AG08396 (cell line): ENCODE measurements around the gene RERE.
"Not testable (repeated sequence)": the region's sequence is repeated elsewhere in the genome, so short reads cannot be mapped to it uniquely, and the experiment has no call there.

Source experiments
- DNase-seq: peaks from one replicate; pipeline ENCODE4 v3.0.0; 2012; ENCODE audit warnings: low spot score, mixed read lengths

The RERE gene

DNA sequence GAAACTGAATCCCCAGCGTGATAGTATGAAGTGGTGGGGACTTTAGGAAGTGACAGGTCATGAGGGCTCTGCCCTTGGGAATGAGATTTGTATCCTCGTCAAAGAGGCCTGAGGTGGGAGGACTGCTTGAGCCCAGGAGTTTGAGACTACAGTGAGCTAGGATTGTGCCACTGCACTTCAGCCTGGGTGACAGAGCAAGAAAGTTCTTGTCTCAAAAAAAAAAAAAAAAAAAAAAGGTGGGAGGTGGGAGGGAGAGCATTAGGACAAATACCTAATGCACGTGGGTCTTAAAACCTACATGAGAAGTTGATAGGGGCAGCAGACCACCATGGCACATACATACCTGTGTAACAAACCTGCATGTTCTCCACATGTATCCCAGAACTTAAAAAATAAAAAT lies 24.0 kb upstream of the RERE start:
- DNase-seq: no peak

DNA sequence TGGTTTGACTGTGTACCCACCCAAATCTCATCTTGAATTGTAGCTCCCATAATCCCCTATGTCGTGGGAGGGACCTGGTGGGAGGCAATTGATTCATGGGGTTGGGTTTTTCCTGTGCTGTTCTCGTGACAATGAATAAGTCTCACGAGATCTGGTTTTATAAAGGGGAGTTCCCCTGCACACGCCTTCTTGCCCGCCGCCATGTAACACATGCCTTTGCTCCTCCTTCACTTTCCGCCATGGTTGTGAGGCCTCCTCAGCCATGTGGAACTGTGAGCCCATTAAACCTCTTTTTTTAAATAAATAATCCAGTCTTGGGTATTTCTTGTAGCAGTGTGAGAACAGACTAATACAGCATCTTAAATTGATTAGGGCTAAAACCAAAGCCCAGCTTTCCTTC lies 22.6 kb upstream of the RERE start:
- no peak for DNase-seq

DNA sequence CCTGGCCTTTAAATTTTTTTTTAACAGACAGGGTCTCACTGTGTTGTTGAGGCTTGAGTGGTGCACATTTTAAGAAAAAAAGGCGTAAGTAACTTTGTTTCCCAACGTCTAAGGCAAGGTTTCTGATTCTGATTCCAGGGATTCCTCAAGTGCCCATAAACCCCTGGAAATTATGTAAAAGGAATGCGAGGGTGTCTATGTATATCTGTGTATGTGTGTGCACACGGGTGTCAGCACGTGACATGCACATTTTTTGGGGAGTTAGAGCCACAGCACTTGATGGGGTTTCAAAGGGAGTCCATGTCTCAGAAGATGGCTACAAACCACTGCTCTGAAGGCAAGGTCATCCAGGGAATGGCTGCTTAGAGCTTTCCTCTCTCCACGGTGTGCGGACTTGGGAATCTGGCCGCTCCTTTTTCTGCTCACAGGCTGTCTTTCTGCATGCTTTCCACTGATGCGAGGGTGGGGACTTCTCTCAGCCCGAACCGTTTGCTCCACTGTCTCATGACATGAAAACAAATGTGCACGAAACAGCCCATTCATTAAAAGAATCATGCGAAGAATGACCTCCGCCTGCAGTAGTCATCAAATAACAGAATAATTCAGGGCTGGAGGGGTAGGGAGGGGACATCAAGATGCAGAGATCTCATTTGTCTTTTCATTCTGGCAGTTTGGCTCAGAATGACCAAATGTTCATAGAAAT lies 18.7 kb upstream of the RERE start:
- no peak for DNase-seq

DNA sequence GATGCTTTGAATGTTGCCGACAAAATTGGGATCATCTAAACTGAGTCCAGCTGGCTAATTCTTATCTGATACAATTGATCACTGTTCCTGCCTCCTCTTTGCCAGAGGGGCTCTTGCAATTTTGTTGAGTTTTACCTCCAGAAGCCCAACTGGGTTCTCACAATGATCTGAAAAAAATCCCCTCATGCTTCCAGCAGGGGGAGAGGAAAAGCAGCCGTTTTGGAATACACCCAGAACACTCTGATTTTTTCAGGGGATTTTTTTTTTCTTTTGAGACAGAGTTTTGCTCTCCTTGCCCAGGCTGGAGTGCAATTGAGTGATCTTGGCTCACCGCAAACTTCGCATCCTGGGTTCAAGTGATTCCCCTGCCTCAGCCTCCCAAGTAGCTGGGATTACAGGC lies 13.9 kb upstream of the RERE start:
- no peak for DNase-seq

DNA sequence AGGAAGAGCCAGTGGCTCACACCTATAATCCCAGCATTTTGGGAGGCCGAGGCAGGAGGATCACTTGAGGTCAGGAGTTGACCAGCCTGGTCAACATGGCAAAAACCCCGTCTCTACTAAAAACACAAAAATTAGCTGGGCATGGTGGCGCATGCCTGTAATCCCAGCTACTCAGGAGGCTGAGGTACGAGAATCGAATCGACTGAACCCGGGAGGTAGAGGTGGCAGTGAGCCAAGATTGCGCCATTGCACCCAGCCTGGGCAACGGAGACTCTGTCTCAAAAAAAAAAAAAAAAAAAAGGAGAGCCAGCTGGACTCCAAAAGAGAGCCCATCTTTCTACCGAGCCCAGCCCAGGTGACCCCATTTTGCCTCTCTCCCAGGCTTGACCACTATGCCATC lies 13.3 kb upstream of the RERE start:
- not testable (repeated sequence) for DNase-seq

DNA sequence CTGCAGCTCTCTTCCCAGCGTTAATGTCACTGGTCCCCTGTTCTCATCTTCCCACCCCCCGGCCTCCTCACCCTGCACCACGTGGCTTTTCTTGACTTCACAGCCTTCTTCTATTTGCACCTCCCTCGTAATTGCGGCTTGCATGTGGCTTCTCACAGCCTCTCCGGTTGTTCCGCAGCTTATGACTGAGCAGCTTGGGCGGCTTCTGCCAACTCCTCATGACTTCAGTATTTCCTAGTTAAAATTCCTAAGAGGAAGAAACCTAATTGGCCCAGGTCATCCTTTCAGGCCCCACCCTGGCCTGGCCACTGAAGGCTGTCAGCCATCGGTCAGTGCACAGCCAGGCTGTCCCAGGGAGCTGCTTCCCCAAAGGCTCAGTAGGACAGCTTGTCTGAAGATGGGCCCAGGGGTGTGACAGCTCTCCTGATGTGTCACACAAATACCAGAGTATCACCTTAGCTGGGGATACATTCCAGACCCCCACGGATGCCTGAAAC lies 8.6 kb upstream of the RERE start:
- no peak for DNase-seq

DNA sequence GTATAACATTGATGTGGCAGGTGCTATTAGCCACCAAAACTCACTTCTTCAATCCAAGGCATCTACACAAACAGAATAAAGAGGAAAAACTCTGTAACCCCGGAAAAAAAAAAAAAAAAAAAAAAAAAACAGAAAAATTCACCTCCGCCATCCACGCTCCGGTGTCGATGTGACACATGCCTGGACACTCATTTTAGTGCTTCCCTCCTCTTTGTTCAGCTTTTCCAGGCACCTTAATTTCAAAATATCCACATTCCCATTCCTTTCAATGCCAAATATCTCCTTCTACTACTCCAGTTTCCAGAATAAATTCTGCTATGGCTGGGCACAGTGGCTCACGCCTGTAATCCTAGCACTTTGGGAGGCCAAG lies 5.8 kb upstream of the RERE start:
- no peak for DNase-seq

DNA sequence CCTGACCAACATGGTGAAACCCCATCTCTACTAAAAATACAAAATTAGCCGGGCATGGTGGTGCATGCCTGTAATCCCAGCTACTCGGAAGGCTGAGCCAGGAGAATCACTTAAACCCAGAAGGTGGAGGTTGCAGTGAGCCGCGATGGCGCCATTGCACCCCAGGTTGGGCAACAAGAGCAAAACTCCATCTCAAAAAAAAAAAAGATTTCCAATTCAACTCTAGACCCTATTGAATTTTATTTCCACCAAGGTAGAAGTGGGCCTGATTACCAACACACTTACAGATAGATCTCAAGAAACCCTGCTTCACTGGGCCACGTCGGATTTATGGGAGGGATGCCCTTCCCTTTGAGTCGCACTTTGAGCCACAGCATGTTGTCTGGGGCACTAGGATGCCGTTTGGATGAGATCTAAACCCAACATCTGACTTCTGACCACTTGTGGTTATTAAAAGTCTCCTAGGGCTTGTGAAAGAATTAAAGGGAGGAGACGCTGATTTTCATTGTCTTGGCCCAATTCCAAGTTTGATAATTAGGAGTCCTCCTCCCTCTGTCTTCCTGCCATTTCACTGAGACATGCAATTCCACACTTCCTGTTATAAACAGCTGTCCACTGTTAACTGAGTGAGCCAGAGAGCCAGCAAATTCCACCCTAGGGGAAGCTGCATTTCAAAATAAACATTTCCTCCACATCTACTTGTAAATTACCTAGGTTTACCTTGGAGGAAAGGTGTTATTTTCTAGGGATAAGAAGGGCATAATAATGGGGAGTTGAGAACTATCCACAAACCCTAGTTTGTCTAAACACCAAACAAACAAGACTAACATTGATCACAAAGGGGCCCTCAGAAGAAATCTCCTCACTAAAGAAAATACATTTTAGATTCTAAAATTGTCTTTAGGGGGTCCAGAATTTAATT lies 5.2 kb upstream of the RERE start:
- DNase-seq: peak; percentile 76

DNA sequence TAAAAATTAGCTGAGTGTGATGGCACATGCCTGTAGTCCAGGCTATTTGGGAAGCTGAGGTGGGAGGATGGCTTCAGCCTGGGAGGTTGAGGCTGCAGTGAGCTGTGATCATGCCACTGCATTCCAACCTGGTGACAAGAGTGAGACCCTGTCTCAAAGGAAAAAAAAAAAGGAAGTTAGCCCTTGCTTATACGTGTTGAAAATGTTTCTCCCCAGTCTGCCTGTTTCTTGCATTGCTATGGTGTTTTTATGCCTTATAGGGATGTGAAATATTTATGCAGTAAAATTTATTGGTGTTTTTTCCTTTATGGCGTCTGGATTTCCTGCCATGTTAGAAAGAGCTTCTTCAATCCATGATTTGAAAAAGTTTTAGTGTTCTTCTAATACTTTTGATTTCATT lies 3.6 kb upstream of the RERE start:
- DNase-seq: no peak

DNA sequence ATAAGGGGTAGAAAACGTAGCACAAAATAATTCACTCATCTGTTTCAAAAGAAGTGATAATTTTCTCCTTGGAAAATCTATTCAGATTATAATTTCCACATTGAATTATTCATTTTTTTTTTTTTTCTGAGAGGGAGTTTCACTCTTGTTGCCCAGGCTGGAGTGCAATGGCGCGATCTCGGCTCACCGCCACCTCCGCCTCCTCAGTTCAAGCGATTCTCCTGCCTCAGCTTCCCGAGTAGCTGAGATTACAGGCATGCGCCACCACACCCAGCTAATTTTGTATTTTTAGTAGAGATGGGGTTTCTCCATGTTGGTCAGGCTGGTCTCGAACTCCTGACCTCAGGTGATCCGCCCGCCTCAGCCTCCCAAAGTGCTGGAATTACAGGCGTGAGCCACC lies 1.3 kb upstream of the RERE start:
- not testable (repeated sequence) for DNase-seq

DNA sequence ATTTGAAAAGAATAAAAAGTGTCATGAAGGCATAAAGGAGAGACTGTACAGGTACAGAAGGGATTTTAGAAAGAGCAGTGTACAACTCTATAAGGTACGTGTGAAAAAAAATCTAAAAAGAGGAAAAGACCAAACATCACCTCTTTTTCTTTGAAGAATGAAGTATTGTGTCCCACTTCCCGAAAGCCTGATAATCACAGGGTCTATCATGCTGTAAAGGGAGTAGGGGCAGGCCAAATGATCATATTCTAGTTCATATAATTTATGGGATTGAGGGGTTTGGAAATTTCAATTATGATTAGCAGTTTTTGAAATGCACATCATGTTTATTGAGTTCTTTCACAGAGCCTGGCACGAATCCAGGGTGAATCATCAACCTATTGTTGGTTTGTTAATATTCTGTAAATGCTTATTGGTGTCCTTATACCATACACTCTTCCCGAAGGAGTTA lies 910 bp upstream of the RERE start:
- DNase-seq: no peak

DNA sequence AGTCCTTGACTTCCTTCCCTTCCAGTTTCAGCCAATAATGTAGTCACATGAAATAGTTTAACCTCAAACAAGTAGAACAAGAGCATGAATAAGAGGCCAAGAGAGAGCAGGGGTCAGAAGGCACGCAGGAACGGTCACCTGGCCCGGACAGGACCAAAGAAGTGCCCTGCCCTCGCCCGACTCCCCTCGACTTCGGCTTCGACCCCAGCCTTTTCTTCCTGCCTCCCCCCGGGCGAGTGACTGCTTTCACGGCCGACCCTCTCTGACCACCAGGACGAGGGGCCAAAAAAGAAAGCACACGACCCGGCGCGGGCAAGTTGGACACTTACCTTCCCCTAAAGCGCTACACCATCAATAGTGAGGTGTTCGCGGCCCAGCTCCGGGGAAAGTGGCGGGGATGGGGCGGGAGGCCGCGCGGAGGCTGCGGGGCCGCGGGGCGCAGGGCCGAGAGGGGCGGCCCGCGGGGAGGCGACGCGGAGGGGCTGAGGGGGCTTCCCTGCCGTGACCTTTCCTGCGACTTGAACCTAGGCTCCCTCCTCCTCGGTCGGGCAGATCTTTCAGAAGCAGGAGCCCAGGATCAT lies 519 bp downstream of the RERE start:
- DNase-seq: no peak

DNA sequence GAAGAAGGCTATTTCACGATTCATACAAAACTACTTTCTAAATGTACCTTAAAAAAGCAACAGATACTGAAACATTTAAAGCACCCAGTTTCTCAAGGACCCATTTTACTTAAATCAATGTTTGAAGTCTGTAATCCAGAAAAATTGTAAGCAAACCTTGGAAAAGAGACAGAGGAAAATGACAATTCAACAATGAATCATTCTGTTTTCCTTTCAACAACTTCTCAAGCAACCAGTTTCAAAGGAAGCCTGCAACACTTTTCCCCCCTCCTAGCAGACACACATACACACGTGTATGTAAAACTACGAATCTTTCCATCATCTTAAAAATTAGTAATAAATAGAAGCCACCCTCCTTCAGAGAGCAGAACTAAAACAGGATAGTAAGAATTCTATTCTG lies 1.2 kb downstream of the RERE start:
- peak; percentile 39 for DNase-seq

DNA sequence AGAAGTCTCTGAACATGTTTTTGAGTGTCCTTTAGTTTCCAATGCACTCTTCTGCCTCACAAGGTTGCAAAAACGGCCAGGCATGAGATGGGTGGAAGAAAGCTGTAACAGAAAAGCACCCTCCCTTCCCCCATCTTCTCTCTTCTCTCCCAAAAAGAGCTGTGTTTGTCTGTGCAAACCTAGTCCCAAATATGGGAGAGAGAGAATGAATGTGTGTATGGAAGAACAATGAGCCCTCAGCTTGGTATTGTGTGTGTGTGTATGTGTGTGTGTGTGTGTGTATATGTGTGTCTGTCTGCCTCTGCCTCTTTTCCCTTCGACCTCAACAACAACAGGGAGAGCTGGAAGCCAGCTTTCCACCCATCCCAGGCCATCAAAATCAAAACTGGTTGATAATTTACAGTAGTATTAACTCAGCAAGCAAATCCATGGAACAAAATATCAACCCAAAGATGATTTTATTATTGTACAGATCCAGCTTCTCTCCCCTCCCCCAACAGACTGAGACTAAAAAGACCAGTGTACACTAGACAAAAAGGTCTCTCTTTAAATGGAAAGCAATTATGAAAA lies 1.8 kb downstream of the RERE start:
- DNase-seq: no peak

DNA sequence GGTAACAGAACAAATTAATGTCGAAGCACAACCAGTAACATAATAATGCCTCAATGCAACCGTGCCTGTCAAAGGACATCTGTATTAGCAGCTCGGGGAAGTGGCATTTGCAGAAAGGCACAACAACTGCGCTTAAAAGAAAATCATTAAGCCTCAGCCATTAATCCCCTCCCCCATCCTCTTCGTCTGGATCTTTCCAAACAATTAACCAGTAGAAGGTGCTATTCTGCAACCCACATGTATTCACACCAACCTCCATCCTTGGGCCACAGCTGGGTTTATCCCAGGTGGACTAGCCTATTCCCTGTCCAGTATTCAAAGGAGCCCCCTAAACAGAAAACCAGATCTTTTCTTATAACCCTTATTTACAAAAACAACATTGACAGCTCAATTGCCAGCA lies 2.6 kb downstream of the RERE start:
- DNase-seq: no peak

DNA sequence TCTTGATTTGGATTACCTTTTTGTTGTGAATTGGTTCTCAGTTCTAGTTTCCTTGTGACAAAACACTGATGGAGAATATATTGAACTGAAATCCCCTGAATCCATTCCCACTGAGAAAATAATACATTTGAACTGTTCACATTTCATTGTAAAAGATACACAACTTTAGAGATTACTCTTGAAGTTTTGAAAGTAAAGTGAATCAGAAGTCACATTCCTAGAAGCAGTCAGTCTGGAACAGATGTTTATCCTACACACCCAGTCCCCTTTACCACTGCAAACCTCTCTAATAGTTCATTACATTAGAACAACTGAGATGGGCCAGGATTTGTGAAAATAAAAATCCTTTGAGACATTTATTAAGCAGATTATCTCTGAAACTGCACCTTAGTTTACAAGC lies 3.4 kb downstream of the RERE start:
- peak; percentile 12 for DNase-seq

DNA sequence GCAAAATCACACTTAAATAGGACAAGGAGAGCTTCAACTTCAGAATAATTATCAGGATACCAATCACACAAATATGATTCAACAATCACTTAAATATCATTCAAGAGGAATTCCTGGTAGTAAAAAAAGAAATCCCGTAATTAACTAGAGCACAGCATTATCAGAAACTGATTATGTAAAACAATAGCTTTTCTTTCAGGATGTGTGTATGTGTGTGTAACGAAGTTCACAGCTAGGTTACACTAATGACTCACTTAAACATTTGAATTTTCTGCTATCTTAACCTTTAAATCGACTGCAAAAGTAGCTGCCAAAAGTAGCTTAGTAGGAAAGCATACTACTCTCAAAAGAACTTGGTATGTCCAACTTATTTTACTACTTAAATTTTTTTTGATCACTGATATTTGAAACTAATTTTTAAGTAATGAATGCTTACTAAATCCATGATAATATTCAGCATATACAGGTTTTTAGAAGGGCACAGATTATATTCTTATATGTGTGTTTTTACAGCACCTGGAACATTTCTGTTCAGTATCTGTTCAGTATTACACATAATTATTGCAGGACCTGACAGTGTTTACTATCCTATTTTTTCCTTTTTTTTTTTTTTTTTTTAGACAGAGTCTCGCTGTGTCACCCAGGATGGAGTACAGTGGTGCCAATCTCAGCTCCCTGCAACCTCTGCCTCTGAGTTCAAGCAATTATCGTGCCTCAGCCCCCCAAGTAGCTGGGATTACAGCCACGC lies 4.2 kb downstream of the RERE start:
- DNase-seq: no peak

DNA sequence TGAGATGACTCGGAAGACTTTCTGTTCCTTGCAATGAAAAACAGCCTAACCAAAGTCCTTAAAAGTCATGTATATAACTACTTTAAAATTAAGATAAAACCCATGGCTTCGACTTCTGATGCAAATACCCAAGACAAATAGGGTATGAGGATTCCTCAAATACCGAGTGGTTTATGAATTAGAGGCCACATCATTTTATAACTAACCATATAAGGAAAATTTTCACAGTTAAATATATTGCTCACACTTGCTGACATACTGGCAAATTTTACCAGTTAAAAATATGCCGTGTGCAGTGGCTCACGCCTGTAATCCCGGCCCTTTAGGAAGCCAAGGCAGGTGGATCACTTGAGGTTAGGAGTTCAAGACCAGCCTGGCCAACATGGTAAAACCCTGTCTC lies 5.4 kb downstream of the RERE start:
- no peak for DNase-seq

DNA sequence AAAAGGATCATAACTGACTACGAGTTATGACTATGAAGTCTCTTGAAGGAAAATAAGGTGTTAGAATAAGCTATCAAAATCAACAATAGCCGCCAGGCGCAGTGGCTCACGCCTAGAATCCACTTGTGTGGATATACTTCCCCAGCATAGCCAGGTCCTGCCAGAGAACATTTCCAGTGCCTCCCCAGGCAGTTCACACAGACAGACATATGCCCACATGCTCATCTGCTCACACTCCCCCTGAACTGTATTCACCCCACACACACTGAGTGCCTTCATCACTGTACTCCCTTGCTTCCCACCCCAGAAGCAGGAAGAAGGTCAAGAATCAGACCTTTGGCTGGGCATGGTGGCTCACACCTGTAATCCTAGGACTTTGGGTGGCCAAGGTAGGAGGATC lies 6.5 kb downstream of the RERE start:
- DNase-seq: no peak

DNA sequence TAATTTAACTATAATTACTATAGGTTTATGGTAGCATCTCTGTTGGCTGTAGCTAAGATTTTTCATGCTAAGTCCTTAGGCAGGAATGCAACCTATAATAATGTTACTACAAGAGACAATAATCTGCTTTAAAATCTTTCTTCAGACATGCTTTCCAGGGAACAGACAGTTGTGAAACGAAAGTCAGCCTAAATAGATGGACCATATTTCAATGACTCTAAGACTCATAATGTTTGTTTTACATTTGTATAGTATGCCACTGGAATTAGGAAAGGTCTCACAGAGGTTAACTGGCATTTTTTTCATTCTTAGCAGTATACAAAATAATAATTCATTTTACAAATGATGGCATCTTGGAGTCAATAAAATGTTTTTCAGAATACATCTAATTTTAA lies 8.1 kb downstream of the RERE start:
- no peak for DNase-seq

DNA sequence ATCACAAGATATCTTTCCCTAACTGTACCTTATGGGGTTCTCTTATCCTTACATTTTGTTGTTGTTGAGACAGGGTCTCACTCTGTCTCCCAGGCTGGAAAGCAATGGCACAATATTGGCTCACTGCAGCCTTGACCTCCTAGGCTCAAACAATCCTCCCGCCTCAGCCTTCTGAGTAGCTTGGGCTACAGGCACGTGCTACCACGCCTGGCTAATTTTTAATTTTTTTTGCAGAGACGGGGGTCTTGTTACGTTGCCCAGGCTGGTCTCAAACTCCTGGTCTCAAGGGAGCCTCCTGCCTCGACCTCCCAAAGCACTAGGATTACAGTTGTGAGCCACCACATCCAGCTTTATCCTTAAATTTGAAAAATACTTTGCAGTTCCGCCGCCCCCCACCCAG lies 10.4 kb downstream of the RERE start:
- DNase-seq: no peak

DNA sequence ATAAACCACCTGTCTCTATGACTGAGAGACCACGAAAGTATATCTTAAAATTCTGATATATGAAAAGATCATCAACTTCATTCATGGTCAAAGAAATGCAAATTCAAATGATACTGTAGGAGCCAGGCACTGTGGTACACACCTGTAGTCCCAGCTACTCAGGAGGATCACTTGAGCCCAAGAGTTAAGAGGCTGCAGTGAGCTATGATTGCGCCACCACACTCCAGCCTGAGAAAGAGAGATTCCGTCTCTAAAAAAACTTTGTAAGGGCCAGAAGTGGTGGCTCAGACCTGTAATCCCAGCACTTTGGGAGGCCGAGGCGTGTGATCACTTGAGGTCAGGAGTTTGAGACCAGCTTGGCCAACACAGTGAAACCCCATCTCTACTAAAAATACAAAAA lies 17.0 kb downstream of the RERE start:
- no peak for DNase-seq
